ENCODE measurements around the gene MYO1D.

GRCh38 chr17:32482568-32483320 lies 394.2 kb downstream of the MYO1D start:
- TF ChIP-seq CTCF (IDR thresholded peaks at IDR 0.05), result no peak
- TF ChIP-seq POLR2AphosphoS5 (IDR thresholded peaks at IDR 0.05; ENCODE audit: low read depth, low read length), result no peak
- no peak for TF ChIP-seq SIN3A (IDR thresholded peaks at IDR 0.05; ENCODE audit: borderline replicate concordance, insufficient read depth, low read depth, low read length)
- no peak for TF ChIP-seq TCF7L2 (IDR thresholded peaks at IDR 0.05; ENCODE audit: low read depth, low read length)
- TF ChIP-seq, protein P1, sequence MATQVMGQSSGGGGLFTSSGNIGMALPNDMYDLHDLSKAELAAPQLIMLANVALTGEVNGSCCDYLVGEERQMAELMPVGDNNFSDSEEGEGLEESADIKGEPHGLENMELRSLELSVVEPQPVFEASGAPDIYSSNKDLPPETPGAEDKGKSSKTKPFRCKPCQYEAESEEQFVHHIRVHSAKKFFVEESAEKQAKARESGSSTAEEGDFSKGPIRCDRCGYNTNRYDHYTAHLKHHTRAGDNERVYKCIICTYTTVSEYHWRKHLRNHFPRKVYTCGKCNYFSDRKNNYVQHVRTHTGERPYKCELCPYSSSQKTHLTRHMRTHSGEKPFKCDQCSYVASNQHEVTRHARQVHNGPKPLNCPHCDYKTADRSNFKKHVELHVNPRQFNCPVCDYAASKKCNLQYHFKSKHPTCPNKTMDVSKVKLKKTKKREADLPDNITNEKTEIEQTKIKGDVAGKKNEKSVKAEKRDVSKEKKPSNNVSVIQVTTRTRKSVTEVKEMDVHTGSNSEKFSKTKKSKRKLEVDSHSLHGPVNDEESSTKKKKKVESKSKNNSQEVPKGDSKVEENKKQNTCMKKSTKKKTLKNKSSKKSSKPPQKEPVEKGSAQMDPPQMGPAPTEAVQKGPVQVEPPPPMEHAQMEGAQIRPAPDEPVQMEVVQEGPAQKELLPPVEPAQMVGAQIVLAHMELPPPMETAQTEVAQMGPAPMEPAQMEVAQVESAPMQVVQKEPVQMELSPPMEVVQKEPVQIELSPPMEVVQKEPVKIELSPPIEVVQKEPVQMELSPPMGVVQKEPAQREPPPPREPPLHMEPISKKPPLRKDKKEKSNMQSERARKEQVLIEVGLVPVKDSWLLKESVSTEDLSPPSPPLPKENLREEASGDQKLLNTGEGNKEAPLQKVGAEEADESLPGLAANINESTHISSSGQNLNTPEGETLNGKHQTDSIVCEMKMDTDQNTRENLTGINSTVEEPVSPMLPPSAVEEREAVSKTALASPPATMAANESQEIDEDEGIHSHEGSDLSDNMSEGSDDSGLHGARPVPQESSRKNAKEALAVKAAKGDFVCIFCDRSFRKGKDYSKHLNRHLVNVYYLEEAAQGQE (IDR thresholded peaks at IDR 0.05; ENCODE audit: insufficient read depth in 1 of 2, low read depth in 2 of 2, low read length in 1 of 2), result no peak

All from Panc1 (cell line).